H1 (cell line): Measurements from ENCODE around the gene CPTP. TPM values are rescaled to one million over a fixed set of nuclear protein-coding genes. Genes with fewer than 3 reads are reported as not detected.
A peak's percentile ranks its signal among the peaks of the same experiment; 100 is the strongest.

Experiments
- CTCF ChIA-PET: fragments of 300-600 bp; sonication (Branson Sonifier 250); formaldehyde crosslinking; loops from one replicate; lab custom pipeline; 2021; ENCODE audit not compliant: partially characterized antibody; lab: Charles Lee
- POLR2A ChIA-PET: fragments of 300-600 bp; sonication (Branson Sonifier 250); formaldehyde crosslinking; loops from one replicate; lab custom pipeline; 2021; ENCODE audit warnings: inconsistent platforms; ENCODE audit not compliant: partially characterized antibody; lab: Charles Lee
- DNase-seq, 2 experiments: peaks; one replicate each; pipeline versions ENCODE4 v3.0.0 to v3.0.0-alpha.2; 2010 to 2022; ENCODE audit warnings: low spot score in 2 of 2, low read depth in 1 of 2, mixed read lengths in 1 of 2
- FAIRE-seq: peaks from 2 replicates; lab custom pipeline; 2011; peaks lifted over from hg19 to GRCh38; lab: Jason Lieb, UNC
- H2AFZ ChIP-seq: 2 replicates; pipeline ENCODE4 v1.8.1; 2012; ENCODE audit warnings: low read length, inconsistent platforms
- H2AK5ac ChIP-seq: 2 replicates; pipeline ENCODE4 v1.6.1; 2013; ENCODE audit warnings: low read depth, low read length
- H2BK120ac ChIP-seq: replicated peaks from 2 replicates; pipeline ENCODE3; 2013; ENCODE audit warnings: low read depth, low read length, inconsistent platforms
- H2BK12ac ChIP-seq: 2 replicates; pipeline ENCODE4 v1.6.1; 2013; ENCODE audit warnings: low read depth, low read length
- H2BK15ac ChIP-seq: 2 replicates; pipeline ENCODE4 v1.6.1; 2013; ENCODE audit warnings: low read length
- H2BK20ac ChIP-seq: 2 replicates; pipeline ENCODE4 v1.6.1; 2013; ENCODE audit warnings: low read length
- H2BK5ac ChIP-seq: 2 replicates; pipeline ENCODE4 v1.6.1; 2013; ENCODE audit warnings: low read depth, low read length
- H3K14ac ChIP-seq: 2 replicates; pipeline ENCODE4 v1.6.1; 2013; ENCODE audit warnings: inconsistent platforms; ENCODE audit not compliant: insufficient read length
- H3K18ac ChIP-seq: 2 replicates; pipeline ENCODE4 v1.6.1; 2013; ENCODE audit warnings: low read length; ENCODE audit errors: extremely low read depth
- H3K23ac ChIP-seq: 2 replicates; pipeline ENCODE4 v1.6.1; 2013; ENCODE audit warnings: inconsistent platforms; ENCODE audit not compliant: insufficient read length
- H3K23me2 ChIP-seq: 2 replicates; pipeline ENCODE4 v1.6.1; 2013; ENCODE audit warnings: low read depth, low read length
- H3K27ac ChIP-seq: 2 replicates; pipeline ENCODE4 v1.6.1; 2011; ENCODE audit warnings: low read depth, low read length, inconsistent platforms
- H3K27me3 ChIP-seq, 4 experiments: replicated peaks in 1 of 4; 1 replicate in 1 of 4; 2 replicates in 3 of 4; pipeline versions ENCODE4 v1.6.1 to v1.8.1; 2011 to 2013; ENCODE audit warnings: low read length in 3 of 4, mild to moderate bottlenecking in 3 of 4, inconsistent platforms in 2 of 4, mixed read lengths in 2 of 4, moderate library complexity in 1 of 4; ENCODE audit not compliant: control insufficient read depth in 3 of 4, insufficient read depth in 3 of 4; ENCODE audit errors: extremely low read depth in 1 of 4
- H3K36me3 ChIP-seq, 4 experiments: 2 replicates each; pipeline versions ENCODE4 v1.6.1 to v1.8.1; 2011 to 2013; ENCODE audit warnings: mild to moderate bottlenecking in 4 of 4, low read length in 3 of 4, moderate library complexity in 2 of 4, control low read depth in 1 of 4, inconsistent platforms in 1 of 4; ENCODE audit not compliant: insufficient read depth in 4 of 4, control insufficient read depth in 2 of 4
- H3K4ac ChIP-seq: replicated peaks from 2 replicates; pipeline ENCODE3; 2013; ENCODE audit warnings: low read length, low read depth, mixed read lengths, inconsistent platforms; ENCODE audit not compliant: insufficient read length
- H3K4me1 ChIP-seq, 4 experiments: replicated peaks in 1 of 4; 1 replicate in 1 of 4; 2 replicates in 3 of 4; pipeline versions ENCODE4 v1.6.1 to v1.8.1; 2011 to 2013; ENCODE audit warnings: low read length in 3 of 4, inconsistent platforms in 2 of 4, mixed read lengths in 1 of 4; ENCODE audit not compliant: insufficient read depth in 4 of 4, control insufficient read depth in 3 of 4
- H3K4me2 ChIP-seq, 2 experiments: 2 replicates each; pipeline versions ENCODE4 v1.6.1 to v1.8.1; 2011 to 2013; ENCODE audit warnings: low read depth in 2 of 2, low read length in 2 of 2, control low read depth in 1 of 2, inconsistent platforms in 1 of 2, mild to moderate bottlenecking in 1 of 2; ENCODE audit not compliant: insufficient read depth in 1 of 2
- H3K4me3 ChIP-seq, 4 experiments: fragments of 200-600, 300-600 bp in 1 of 4; sonication (generic), shearing (Covaris generic), sonication (Bioruptor Twin) in 1 of 4; 2 replicates each; pipeline versions ENCODE4 v1.5.1 to v1.8.1; 2011 to 2016; ENCODE audit warnings: low read length in 4 of 4, low read depth in 3 of 4, control low read depth in 2 of 4, inconsistent platforms in 2 of 4, mild to moderate bottlenecking in 2 of 4, mixed read lengths in 1 of 4, moderate library complexity in 1 of 4; ENCODE audit not compliant: insufficient read depth in 2 of 4; ENCODE audit errors: extremely low read depth in 1 of 4
- H3K56ac ChIP-seq: replicated peaks from 2 replicates; pipeline ENCODE3; 2013; ENCODE audit warnings: low read depth, mild to moderate bottlenecking, mixed read lengths, low read length, inconsistent platforms; ENCODE audit not compliant: insufficient read length
- H3K79me1 ChIP-seq: 2 replicates; pipeline ENCODE4 v1.6.1; 2013; ENCODE audit warnings: low read depth, low read length, control low read depth
- H3K79me2 ChIP-seq, 2 experiments: 2 replicates each; pipeline versions ENCODE4 v1.6.1 to v1.8.1; 2012 to 2013; ENCODE audit warnings: low read length in 2 of 2, mild to moderate bottlenecking in 2 of 2, inconsistent platforms in 1 of 2; ENCODE audit not compliant: insufficient read depth in 2 of 2, control insufficient read depth in 1 of 2
- H3K9ac ChIP-seq, 4 experiments: replicated peaks in 1 of 4; 1 replicate in 1 of 4; 2 replicates in 3 of 4; pipeline versions ENCODE4 v1.6.1 to v1.8.1; 2011 to 2013; ENCODE audit warnings: low read depth in 3 of 4, low read length in 3 of 4, control low read depth in 2 of 4, mild to moderate bottlenecking in 2 of 4, moderate library complexity in 2 of 4, inconsistent platforms in 1 of 4; ENCODE audit errors: extremely low read depth in 1 of 4
- H3K9me3 ChIP-seq, 2 experiments: 2 replicates each; pipeline versions ENCODE4 v1.6.1 to v1.8.1; 2012 to 2013; ENCODE audit warnings: mild to moderate bottlenecking in 2 of 2, moderate library complexity in 2 of 2, control low read depth in 1 of 2, inconsistent platforms in 1 of 2, low read depth in 1 of 2, low read length in 1 of 2, mixed read lengths in 1 of 2; ENCODE audit not compliant: insufficient read depth in 2 of 2
- H4K20me1 ChIP-seq, 2 experiments: replicated peaks in 1 of 2; 2 replicates each; pipeline versions ENCODE3 to v1.8.1; 2011 to 2013; ENCODE audit warnings: inconsistent platforms in 2 of 2, low read length in 2 of 2, mild to moderate bottlenecking in 1 of 2; ENCODE audit not compliant: insufficient read depth in 2 of 2, control insufficient read depth in 1 of 2
- H4K5ac ChIP-seq: 2 replicates; pipeline ENCODE4 v1.6.1; 2013; ENCODE audit warnings: low read length, low read depth, mixed read lengths, inconsistent platforms; ENCODE audit not compliant: insufficient read length
- H4K8ac ChIP-seq: 2 replicates; pipeline ENCODE4 v1.8.0; 2013; ENCODE audit warnings: mild to moderate bottlenecking, moderate library complexity, low read length, inconsistent platforms; ENCODE audit not compliant: insufficient read depth; ENCODE audit errors: extremely low read depth
- H4K91ac ChIP-seq: replicated peaks from 2 replicates; pipeline ENCODE3; 2013; ENCODE audit warnings: low read length, mixed read lengths, inconsistent platforms; ENCODE audit not compliant: insufficient read length
- ASH2L ChIP-seq: fragments of 200-600, 300-600 bp; sonication (generic); IDR thresholded peaks from one replicate; pipeline ENCODE4 v1.7.1; 2017; ENCODE audit warnings: low read length
- ATF2 ChIP-seq: IDR thresholded peaks from 2 replicates; pipeline ENCODE4 v1.6.1; 2012; ENCODE audit warnings: low read length, inconsistent platforms
- ATF3 ChIP-seq: IDR thresholded peaks from 2 replicates; pipeline ENCODE4 v1.6.1; 2011; ENCODE audit warnings: low read depth, mild to moderate bottlenecking, low read length; ENCODE audit not compliant: insufficient read depth
- CEBPB ChIP-seq: IDR thresholded peaks from 2 replicates; pipeline ENCODE4 v1.6.1; 2012; ENCODE audit warnings: low read depth, low read length
- SAP30 ChIP-seq: fragments of 300-600 bp; sonication (generic); IDR thresholded peaks from 2 replicates; pipeline ENCODE4 v1.7.1; 2012; ENCODE audit warnings: low read length, moderate library complexity, mild to moderate bottlenecking, inconsistent platforms; ENCODE audit not compliant: insufficient read depth, insufficient replicate concordance
- SIRT6 ChIP-seq: IDR thresholded peaks from one replicate; pipeline ENCODE4 v1.7.1; 2012; ENCODE audit warnings: low read length, inconsistent platforms
- SP1 ChIP-seq: IDR thresholded peaks from 2 replicates; pipeline ENCODE4 v1.6.1; 2011; ENCODE audit warnings: low read depth, low read length
- TAF7 ChIP-seq: optimal IDR thresholded peaks from 2 replicates; pipeline ENCODE3; 2011; ENCODE audit warnings: low read depth, mild to moderate bottlenecking, inconsistent platforms, low read length, moderate library complexity, borderline replicate concordance
- WGBS, 2 experiments: shearing (Covaris generic) in 1 of 2; methylation state at CpG; one replicate each; pipeline versions ENCODE4 v1.1.6 to v1.1.7; 2013 to 2015; ENCODE audit warnings: low lambda C conversion rate in 2 of 2, mixed read lengths in 2 of 2, inconsistent platforms in 1 of 2, low coverage in 1 of 2, missing lambda C conversion rate in 1 of 2; ENCODE audit not compliant: insufficient replicate concordance in 2 of 2, insufficient coverage in 1 of 2, insufficient read length in 1 of 2; ENCODE audit errors: extremely low coverage in 1 of 2, missing lambda C conversion rate in 1 of 2; 5-methylcytosine and 5-hydroxymethylcytosine counted together
- polyA plus RNA-seq, 7 experiments: library from polyadenylated mRNA; depleted of rRNA in 3 of 7; stranded (reverse) in 5 of 7; unstranded in 2 of 7; fragments of >200 nt in 5 of 7; fragments of 200-250 nt in 2 of 7; gene quantifications; 1 replicate in 5 of 7; 2 replicates in 1 of 7; 4 replicates in 1 of 7; pipeline versions ENCODE4 v1.2.1 to v1.2.3, GENCODE V29; 2011 to 2013; ENCODE audit warnings: missing spikeins in 2 of 7, mixed read lengths in 2 of 7
- total RNA-seq: library from RNA; stranded (reverse); fragmentation: NEBNext Ultra II Directional; extraction: Animal tissue kit (Norgen Biotek cat#: 25700); gene quantifications from 2 replicates; pipeline ENCODE4 v1.2.1, GENCODE V29; 2021

Gene CPTP
- total and polyA plus RNA-seq, 2 of the 8 experiments (the other 6 are each of a cell fraction or from before 2014, with no cell fraction given): 8.1 to 10.6 TPM

- Histone ChIP-seq H2BK12ac (no peak within 1 kb of the TSS), H3K27me3 (no peaks in the 10 kb centered on the region), H3K18ac (peak within 1 kb of the TSS; percentile 87; the same call in 1 of the 2 replicates), H2BK5ac (peak within 1 kb of the TSS; percentile 44), H3K23me2 (peaks cover 7% of the 10 kb centered on the region; the same call in 1 of the 2 replicates), H3K79me2 (peaks cover 5 to 17% of the 10 kb centered on the region in 2 experiments; a peak in 3 of 4 replicates), H2AFZ (no peak within 1 kb of the TSS), H2AK5ac (no peak within 1 kb of the TSS), H3K4me2 (peak within 1 kb of the TSS; percentile 77 to 99), H3K4me1 (peaks cover 0 to 12% (median 9%) of the 10 kb centered on the region in 4 experiments; a peak in 5 of 7 replicates), H3K23ac (no peak within 1 kb of the TSS), H3K4ac (no peak within 1 kb of the TSS), H3K36me3 (peaks cover 0 to 4% (median 0%) of the 10 kb centered on the region in 4 experiments; a peak in 1 of 8 replicates), H2BK20ac (no peak within 1 kb of the TSS), H3K56ac (peak within 1 kb of the TSS; percentile 25), H4K5ac (peak within 1 kb of the TSS; percentile 10), H3K27ac (peak within 1 kb of the TSS; percentile 63; the same call in 1 of the 2 replicates), H3K14ac (no peak within 1 kb of the TSS), H4K20me1 (peaks cover 0 to 8% of the 10 kb centered on the region in 2 experiments), H4K8ac (peak within 1 kb of the TSS; percentile 96), H3K79me1 (peaks cover 3% of the 10 kb centered on the region; the same call in 1 of the 2 replicates), H3K9ac (peak within 1 kb of the TSS; percentile 81 to 94 (median 84)), H3K4me3 (peak within 1 kb of the TSS; percentile 87 to 97 (median 88)), H3K9me3 (no peaks in the 10 kb centered on the region), H4K91ac (no peak within 1 kb of the TSS), H2BK120ac (no peak within 1 kb of the TSS), H2BK15ac (no peak within 1 kb of the TSS)
- 2% methylated on average over 63 of the region's 85 CpGs; no CpG with 5 or more reads in 1 of the 2 experiments for WGBS, 2 experiments
- ChIA-PET POLR2A (interaction anchor here (0.7 to 33.4 kb wide), 18 partner anchors 16 to 203 kb away, joined by 3 to 719 read pairs (median 4); partner anchors contain the start of genes CCNL2, DVL1, MRPL20 and MXRA8), CTCF (interaction anchor here (0.6 to 4.6 kb wide), 11 partner anchors 13 to 57 kb away, joined by 3 to 17 read pairs (median 4); partner anchors contain the start of gene CCNL2)
- FAIRE-seq: peak; percentile 96
- peak; percentile 94 to 99 for DNase-seq
- TF ChIP-seq ATF2: peak; percentile 57; the same call in 1 of the 2 replicates
- no peak for TF ChIP-seq ATF3
- no peak for TF ChIP-seq SIRT6
- TF ChIP-seq SP1: 0 out of 2 replicates have a peak, but pooled peaks have one; percentile 64
- peak; percentile 91 for TF ChIP-seq ASH2L
- TF ChIP-seq SAP30: no peak
- TF ChIP-seq TAF7: peak; percentile 26
- TF ChIP-seq CEBPB: 0 out of 2 replicates have a peak, but pooled peaks have one; percentile 2
Observed at GRCh38 chr1:1374929-1375662, 50.5 kb downstream of the CPTP start, which contains the start of gene AURKAIP1. TSS of gene AURKAIP1 (minus strand) at chr1:1375207. CDS start at chr1:1374756, 451 bp downstream.
